ENCODE measurements around the gene HHAT.
A peak's percentile ranks its signal among the peaks of the same experiment; 100 is the strongest.

The HHAT gene

GRCh38 chr1:210678306-210678705 lies 349.6 kb downstream of the HHAT start:
- H3K4me3 ChIP-seq (ENCODE audit: low read length), result no peak overlapping the region
- no peak for DNase-seq (ENCODE audit: low read depth)
- TF ChIP-seq CTCF (conservative IDR thresholded peaks at IDR 0.05; ENCODE audit: low read length), result no peak

- no peak for TF ChIP-seq CTCF (conservative IDR thresholded peaks at IDR 0.05; ENCODE audit: low read length)
- DNase-seq (ENCODE audit: low read depth), result peak; percentile 53
- no peak overlapping the region for H3K4me3 ChIP-seq (ENCODE audit: low read length)
Observed at GRCh38 chr1:210681158-210681557, 352.5 kb downstream of the HHAT start.

- no peak for DNase-seq (ENCODE audit: low read depth)
- no peak for TF ChIP-seq CTCF (conservative IDR thresholded peaks at IDR 0.05; ENCODE audit: low read length)
- H3K4me3 ChIP-seq (ENCODE audit: low read length), result no peak overlapping the region
Observed at GRCh38 chr1:210683403-210684047, 354.8 kb downstream of the HHAT start.

GRCh38 chr1:210684466-210685294 lies 356.0 kb downstream of the HHAT start:
- DNase-seq (ENCODE audit: low read depth), result no peak

GRCh38 chr1:210685295-210685650 lies 356.6 kb downstream of the HHAT start:
- no peak for DNase-seq (ENCODE audit: low read depth)
- no peak overlapping the region for H3K4me3 ChIP-seq (ENCODE audit: low read length)
- TF ChIP-seq CTCF (conservative IDR thresholded peaks at IDR 0.05; ENCODE audit: low read length), result no peak

More at GRCh38 chr1:210684466-210685294, 356.0 kb downstream of the HHAT start:
- no peak for TF ChIP-seq CTCF (conservative IDR thresholded peaks at IDR 0.05; ENCODE audit: low read length)
- H3K4me3 ChIP-seq (ENCODE audit: low read length), result no peak overlapping the region

GRCh38 chr1:210686841-210687240 lies 358.1 kb downstream of the HHAT start:
- no peak overlapping the region for H3K4me3 ChIP-seq (ENCODE audit: low read length)
- TF ChIP-seq CTCF (conservative IDR thresholded peaks at IDR 0.05; ENCODE audit: low read length), result no peak
- DNase-seq (ENCODE audit: low read depth), result peak; percentile 16

All from AG10803 (cell line).